A549 (cell line): ENCODE measurements around the gene CHRNB1. TPM values are rescaled to one million over a fixed set of nuclear protein-coding genes. Genes with fewer than 3 reads are reported as not detected.

ENCODE experiments used
- ATAC-seq, 2 experiments: fragments of 200-7000 bp in 1 of 2; fragments of >200 bp in 1 of 2; cut with Nextera tagmentation in 1 of 2; cut with Tn5 transposase in 1 of 2; 3 replicates each; pipeline versions ENCODE4 v1.8.0 to v1.9.1; 2018 to 2020; ENCODE audit warnings: mild to moderate bottlenecking in 1 of 2, moderate library complexity in 1 of 2
- CTCF ChIA-PET: fragments of 300-600 bp; sonication (Branson Sonifier 250); formaldehyde crosslinking; extraction: SDS; loops from one replicate; lab custom pipeline; 2021; ENCODE audit warnings: antibody characterized with exemption, inconsistent platforms; lab: Yijun Ruan, JAX
- POLR2A ChIA-PET: fragments of 350-600 bp; formaldehyde crosslinking; extraction: SDS; loops from one replicate; lab custom pipeline; 2021; ENCODE audit warnings: antibody characterized with exemption, inconsistent platforms; lab: Yijun Ruan, JAX
- DNase-seq, 2 experiments: peaks; one replicate each; pipeline versions ENCODE4 v3.0.0 to v3.0.0-alpha.2; 2011 to 2016; ENCODE audit warnings: low read depth in 1 of 2, low spot score in 1 of 2
- FAIRE-seq: peaks from 2 replicates; lab custom pipeline; 2011; peaks lifted over from hg19 to GRCh38; lab: Jason Lieb, UNC
- H3K27ac ChIP-seq, 2 experiments: fragments of >200 bp; sonication (Bioruptor Twin); formaldehyde crosslinking; 3 replicates each; pipeline ENCODE4 v1.5.1; 2016 to 2017
- H3K4me1 ChIP-seq: fragments of >200 bp; sonication (Bioruptor Twin); formaldehyde crosslinking; 3 replicates; pipeline ENCODE4 v1.6.1; 2016
- H3K4me2 ChIP-seq: fragments of >200 bp; sonication (Bioruptor Twin); formaldehyde crosslinking; 3 replicates; pipeline ENCODE4 v1.6.1; 2016
- H3K4me3 ChIP-seq: fragments of >200 bp; sonication (Bioruptor Twin); formaldehyde crosslinking; 3 replicates; pipeline ENCODE4 v1.5.1; 2016
- H3K9me3 ChIP-seq: fragments of >200 bp; sonication (Bioruptor Twin); formaldehyde crosslinking; 3 replicates; pipeline ENCODE4 v1.6.1; 2016
- BHLHE40 ChIP-seq: IDR thresholded peaks from 2 replicates; pipeline ENCODE4 v1.6.1; 2012; ENCODE audit warnings: low read depth, low read length, inconsistent platforms
- CBX2 ChIP-seq: fragments of 200-600 bp; sonication (generic); IDR thresholded peaks from 2 replicates; pipeline ENCODE4 v1.6.1; 2016; ENCODE audit warnings: low read depth, mild to moderate bottlenecking, borderline replicate concordance
- CHD2 ChIP-seq: fragments of 150-350 bp; IDR thresholded peaks from 2 replicates; pipeline ENCODE4 v1.6.1; 2014; ENCODE audit warnings: low read length; ENCODE audit not compliant: partially characterized antibody
- EHF ChIP-seq: fragments of 250-450 bp; sonication (Bioruptor Pico); IDR thresholded peaks from 2 replicates; pipeline ENCODE4 v1.5.0; 2020; ENCODE audit warnings: mild to moderate bottlenecking
- ELK1 ChIP-seq: fragments of 150-350 bp; IDR thresholded peaks from 2 replicates; pipeline ENCODE4 v1.6.1; 2014; ENCODE audit warnings: low read depth, mild to moderate bottlenecking, low read length
- EP300 ChIP-seq, 2 experiments: fragments of >200 bp; sonication (Bioruptor Twin); formaldehyde crosslinking; IDR thresholded peaks; 2 replicates in 1 of 2; 3 replicates in 1 of 2; pipeline ENCODE4 v1.6.1; 2016 to 2017
- ESRRA ChIP-seq: fragments of 150-350 bp; IDR thresholded peaks from 2 replicates; pipeline ENCODE4 v1.6.1; 2014; ENCODE audit warnings: mild to moderate bottlenecking, low read length, borderline replicate concordance
- FOSB ChIP-seq: fragments of 250-450 bp; sonication (Bioruptor Pico); IDR thresholded peaks from 2 replicates; pipeline ENCODE4 v1.5.0; 2020; ENCODE audit warnings: mild to moderate bottlenecking, moderate library complexity
- FOSL2 ChIP-seq, 2 experiments: fragments of 450-650 bp in 1 of 2; fragments of >200 bp in 1 of 2; sonication (Bioruptor Twin) in 1 of 2; formaldehyde crosslinking; IDR thresholded peaks; 2 replicates each; pipeline versions ENCODE4 v1.5.0 to v1.6.1; 2016 to 2020; ENCODE audit warnings: mild to moderate bottlenecking in 1 of 2, moderate library complexity in 1 of 2
- FOXS1 ChIP-seq: fragments of 250-450 bp; sonication (Bioruptor Pico); IDR thresholded peaks from 2 replicates; pipeline ENCODE4 v1.5.0; 2020; ENCODE audit warnings: mild to moderate bottlenecking, moderate library complexity
- HEYL ChIP-seq: fragments of 250-450 bp; sonication (Bioruptor Pico); IDR thresholded peaks from 2 replicates; pipeline ENCODE4 v1.8.0; 2021; ENCODE audit warnings: mild to moderate bottlenecking, moderate library complexity
- HOXA7 ChIP-seq: fragments of 250-450 bp; sonication (Bioruptor Pico); IDR thresholded peaks from 2 replicates; pipeline ENCODE4 v1.5.0; 2020; ENCODE audit warnings: mild to moderate bottlenecking, moderate library complexity
- HOXB13 ChIP-seq: fragments of 250-450 bp; sonication (Bioruptor Pico); IDR thresholded peaks from 2 replicates; pipeline ENCODE4 v1.5.0; 2020; ENCODE audit warnings: low read depth, mild to moderate bottlenecking, moderate library complexity
- JUN ChIP-seq, 2 experiments: fragments of >200 bp; sonication (Bioruptor Twin); formaldehyde crosslinking; IDR thresholded peaks; 2 replicates in 1 of 2; 3 replicates in 1 of 2; pipeline ENCODE4 v1.6.1; 2016 to 2017
- KDM5A ChIP-seq: fragments of 200-600 bp; sonication (generic); IDR thresholded peaks from 2 replicates; pipeline ENCODE4 v1.6.1; 2016; ENCODE audit warnings: antibody characterized with exemption, mild to moderate bottlenecking
- MAFK ChIP-seq: fragments of 450-650 bp; IDR thresholded peaks from 2 replicates; pipeline ENCODE4 v1.6.1; 2014; ENCODE audit not compliant: partially characterized antibody
- NFE2L2 ChIP-seq: fragments of 150-350 bp; conservative IDR thresholded peaks from 2 replicates; pipeline ENCODE4 v1.6.1; 2014; ENCODE audit warnings: low read length
- NPAS2 ChIP-seq: fragments of 250-450 bp; sonication (Bioruptor Pico); IDR thresholded peaks from 2 replicates; pipeline ENCODE4 v1.8.0; 2022; ENCODE audit warnings: mild to moderate bottlenecking, moderate library complexity, borderline replicate concordance
- PHF8 ChIP-seq: fragments of 200-600 bp; sonication (generic); IDR thresholded peaks from 2 replicates; pipeline ENCODE4 v1.6.1; 2016; ENCODE audit warnings: low read depth, mild to moderate bottlenecking, antibody characterized with exemption, moderate library complexity, borderline replicate concordance
- POLR2AphosphoS2 ChIP-seq: conservative IDR thresholded peaks from 2 replicates; pipeline ENCODE4 v1.6.1; 2012; ENCODE audit warnings: low read length, improper control_type of control experiment, inconsistent platforms
- RFX5 ChIP-seq: fragments of 450-650 bp; IDR thresholded peaks from 2 replicates; pipeline ENCODE4 v1.7.1; 2014; ENCODE audit warnings: antibody characterized with exemption, mild to moderate bottlenecking, moderate library complexity
- SMC3 ChIP-seq: fragments of >200 bp; sonication (Bioruptor Twin); formaldehyde crosslinking; IDR thresholded peaks from 3 replicates; pipeline ENCODE4 v1.6.1; 2018; ENCODE audit warnings: inconsistent platforms
- ZNF302 ChIP-seq: fragments of 250-450 bp; sonication (Bioruptor Pico); IDR thresholded peaks from 2 replicates; pipeline ENCODE4 v1.9.0; 2021; ENCODE audit warnings: inconsistent platforms, mild to moderate bottlenecking, moderate library complexity
- ZSCAN20 ChIP-seq: fragments of 250-450 bp; sonication (Bioruptor Pico); IDR thresholded peaks from 2 replicates; pipeline ENCODE4 v1.8.0; 2022; ENCODE audit warnings: mild to moderate bottlenecking, moderate library complexity
- WGBS: methylation state at CpG from one replicate; pipeline ENCODE4 v1.1.6; 2017; ENCODE audit errors: missing lambda C conversion rate; 5-methylcytosine and 5-hydroxymethylcytosine counted together
- polyA plus RNA-seq, 4 experiments: library from polyadenylated mRNA; depleted of rRNA in 3 of 4; stranded (reverse); fragments of >200 nt; fragmentation: RNase III in 1 of 4; extraction: RNeasy Plus Mini Kit Qiagen cat#74134 plus additional on column Dnase treatment in 1 of 4; gene quantifications; 2 replicates in 3 of 4; 3 replicates in 1 of 4; pipeline ENCODE4 v1.2.3, GENCODE V29; 2011 to 2017
- TF ChIP-seq, protein P1 (sequence below): IDR thresholded peaks from 2 replicates; pipeline ENCODE4 v1.6.1; 2012
- TF ChIP-seq, protein P2 (sequence below): fragments of 200-600 bp; sonication (generic); IDR thresholded peaks from 2 replicates; pipeline ENCODE4 v1.6.1; 2016; ENCODE audit warnings: antibody characterized with exemption, mild to moderate bottlenecking, moderate library complexity

The CHRNB1 gene
- polyA plus RNA-seq, 2 of the 4 experiments (the other 2 are of a cell fraction): 6.5 to 8.4 TPM

GRCh38 chr17:7490144-7490543, 45.3 kb downstream of the CHRNB1 start (continued):
- no peak for TF ChIP-seq PHF8
- no peak for TF ChIP-seq BHLHE40
- no peak for TF ChIP-seq SMC3
- no peak for TF ChIP-seq JUN (IDR thresholded peaks at IDR 0.05)

GRCh38 chr17:7491583-7491982, 46.7 kb downstream of the CHRNB1 start:
- DNase-seq: no peak
- ATAC-seq: no peak
- no peak overlapping the region for H3K4me3 ChIP-seq
- H3K9me3 ChIP-seq: no peaks in the 10 kb centered on the region
- no peak for FAIRE-seq
- ChIA-PET POLR2A (no interaction called here), CTCF (interaction anchor here (1.0 to 6.2 kb wide), 6 partner anchors 21 to 139 kb away, joined by 3 to 43 read pairs (median 8); partner anchors contain the start of gene SENP3)
- peaks cover 29% of the 10 kb centered on the region; the same call in 2 of the 3 replicates for H3K4me1 ChIP-seq
- 100% methylated on average over 1 of the region's 1 CpG for WGBS
- no peak overlapping the region for H3K27ac ChIP-seq
- TF ChIP-seq CHD2 (no peak), FOXS1 (no peak), HOXB13 (CRISPR knock-in tag) (no peak), POLR2AphosphoS2 (no peak), EHF (no peak), KDM5A (no peak)
- TF ChIP-seq, all 56 proteins: peak for 0
- H3K4me2 ChIP-seq: no peak overlapping the region

DNA sequence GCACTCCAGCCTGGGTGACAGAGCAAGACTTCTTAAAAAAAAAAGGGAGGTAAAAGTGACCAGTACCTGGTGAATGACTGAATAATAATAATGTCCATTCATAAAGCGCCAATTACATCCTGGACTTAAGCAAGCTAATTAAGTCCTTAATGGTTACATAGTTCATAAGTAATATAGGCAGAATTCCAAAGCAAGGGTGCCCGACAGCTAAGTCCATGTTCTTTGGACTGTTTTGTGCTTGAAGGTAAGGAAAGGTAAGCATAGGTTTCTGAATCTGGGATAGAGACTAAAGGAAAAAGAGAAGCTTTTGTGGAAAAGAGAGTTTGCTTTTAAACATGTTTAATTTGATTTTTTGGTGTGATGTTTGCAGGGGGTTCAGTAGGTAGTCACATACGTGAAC, 49.1 kb downstream of the CHRNB1 start:
- no peak overlapping the region for H3K4me3 ChIP-seq
- FAIRE-seq: peak; percentile 68
- WGBS: 92% methylated on average over 3 of the region's 3 CpGs
- peaks cover 11% of the 10 kb centered on the region; the same call in 2 of the 3 replicates for H3K4me1 ChIP-seq
- ChIA-PET CTCF (interaction anchor here (0.7 to 6.2 kb wide), 5 partner anchors 10 to 67 kb away, joined by 4 to 43 read pairs (median 12); partner anchors contain the start of gene SENP3), POLR2A (interaction anchor here (0.7 kb wide), 1 partner anchor 10 kb away, joined by 3 read pairs; the partner anchor contains the start of gene POLR2A)
- TF ChIP-seq NPAS2 (CRISPR knock-in tag) (no peak), HOXB13 (CRISPR knock-in tag) (no peak), HEYL (CRISPR knock-in tag) (no peak), ELK1 (no peak), EHF (no peak), ESRRA (no peak), MAFK (no peak)
- DNase-seq: no peak
- H3K27ac ChIP-seq: no peak overlapping the region
- no peak overlapping the region for H3K4me2 ChIP-seq
- ATAC-seq: no peak
- no peaks in the 10 kb centered on the region for H3K9me3 ChIP-seq

- H3K9me3 ChIP-seq: no peaks in the 10 kb centered on the region
- no peak overlapping the region for H3K4me2 ChIP-seq
- H3K27ac ChIP-seq: no peak overlapping the region
- peaks cover 7% of the 10 kb centered on the region; the same call in 1 of the 3 replicates for H3K4me1 ChIP-seq
- ChIA-PET CTCF (interaction anchor here (0.8 to 6.2 kb wide), 4 partner anchors 12 to 65 kb away, joined by 3 to 43 read pairs (median 11); partner anchors contain the start of genes SENP3 and ZBTB4), POLR2A (no interaction called here)
- FAIRE-seq (no peak), DNase-seq (no peak), ATAC-seq (no peak)
- 95% methylated on average over 12 of the region's 12 CpGs for WGBS
- TF ChIP-seq, protein P1, sequence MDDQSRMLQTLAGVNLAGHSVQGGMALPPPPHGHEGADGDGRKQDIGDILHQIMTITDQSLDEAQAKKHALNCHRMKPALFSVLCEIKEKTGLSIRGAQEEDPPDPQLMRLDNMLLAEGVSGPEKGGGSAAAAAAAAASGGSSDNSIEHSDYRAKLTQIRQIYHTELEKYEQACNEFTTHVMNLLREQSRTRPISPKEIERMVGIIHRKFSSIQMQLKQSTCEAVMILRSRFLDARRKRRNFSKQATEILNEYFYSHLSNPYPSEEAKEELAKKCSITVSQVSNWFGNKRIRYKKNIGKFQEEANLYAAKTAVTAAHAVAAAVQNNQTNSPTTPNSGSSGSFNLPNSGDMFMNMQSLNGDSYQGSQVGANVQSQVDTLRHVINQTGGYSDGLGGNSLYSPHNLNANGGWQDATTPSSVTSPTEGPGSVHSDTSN: no peak
- TF ChIP-seq RFX5: no peak
- no peak for TF ChIP-seq EP300 (IDR thresholded peaks at IDR 0.05)
- no peak for TF ChIP-seq ZNF302 (CRISPR knock-in tag)
- no peak for TF ChIP-seq CBX2
- TF ChIP-seq, protein P2, sequence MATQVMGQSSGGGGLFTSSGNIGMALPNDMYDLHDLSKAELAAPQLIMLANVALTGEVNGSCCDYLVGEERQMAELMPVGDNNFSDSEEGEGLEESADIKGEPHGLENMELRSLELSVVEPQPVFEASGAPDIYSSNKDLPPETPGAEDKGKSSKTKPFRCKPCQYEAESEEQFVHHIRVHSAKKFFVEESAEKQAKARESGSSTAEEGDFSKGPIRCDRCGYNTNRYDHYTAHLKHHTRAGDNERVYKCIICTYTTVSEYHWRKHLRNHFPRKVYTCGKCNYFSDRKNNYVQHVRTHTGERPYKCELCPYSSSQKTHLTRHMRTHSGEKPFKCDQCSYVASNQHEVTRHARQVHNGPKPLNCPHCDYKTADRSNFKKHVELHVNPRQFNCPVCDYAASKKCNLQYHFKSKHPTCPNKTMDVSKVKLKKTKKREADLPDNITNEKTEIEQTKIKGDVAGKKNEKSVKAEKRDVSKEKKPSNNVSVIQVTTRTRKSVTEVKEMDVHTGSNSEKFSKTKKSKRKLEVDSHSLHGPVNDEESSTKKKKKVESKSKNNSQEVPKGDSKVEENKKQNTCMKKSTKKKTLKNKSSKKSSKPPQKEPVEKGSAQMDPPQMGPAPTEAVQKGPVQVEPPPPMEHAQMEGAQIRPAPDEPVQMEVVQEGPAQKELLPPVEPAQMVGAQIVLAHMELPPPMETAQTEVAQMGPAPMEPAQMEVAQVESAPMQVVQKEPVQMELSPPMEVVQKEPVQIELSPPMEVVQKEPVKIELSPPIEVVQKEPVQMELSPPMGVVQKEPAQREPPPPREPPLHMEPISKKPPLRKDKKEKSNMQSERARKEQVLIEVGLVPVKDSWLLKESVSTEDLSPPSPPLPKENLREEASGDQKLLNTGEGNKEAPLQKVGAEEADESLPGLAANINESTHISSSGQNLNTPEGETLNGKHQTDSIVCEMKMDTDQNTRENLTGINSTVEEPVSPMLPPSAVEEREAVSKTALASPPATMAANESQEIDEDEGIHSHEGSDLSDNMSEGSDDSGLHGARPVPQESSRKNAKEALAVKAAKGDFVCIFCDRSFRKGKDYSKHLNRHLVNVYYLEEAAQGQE: no peak
- no peak for TF ChIP-seq NFE2L2
- no peak for TF ChIP-seq PHF8
- TF ChIP-seq POLR2AphosphoS2: no peak; the same call in 1 of the 2 replicates
- TF ChIP-seq ZSCAN20 (CRISPR knock-in tag): no peak
- no peak for TF ChIP-seq FOSL2 (IDR thresholded peaks at IDR 0.05)
- no peak for TF ChIP-seq FOSL2 (CRISPR knock-in tag; IDR thresholded peaks at IDR 0.05)
- TF ChIP-seq HOXA7 (CRISPR knock-in tag): no peak
- no peak for TF ChIP-seq FOSB (CRISPR knock-in tag)
- no peak overlapping the region for H3K4me3 ChIP-seq
Observed at GRCh38 chr17:7495906-7496434, 51.1 kb downstream of the CHRNB1 start.
